ENCODE results near the gene GBF1.

GRCh38 chr10:102306710-102307109, 61.4 kb downstream of the GBF1 start:
- TF ChIP-seq CTCF (IDR thresholded peaks at IDR 0.05) (no peak), POLR2A (IDR thresholded peaks at IDR 0.05) (no peak), POLR2AphosphoS5 (IDR thresholded peaks at IDR 0.05) (no peak), EP300 (IDR thresholded peaks at IDR 0.05) (no peak)

Measured in stomach (tissue), 4 donors.